Measurements from ENCODE around the gene EIPR1. TPM values are rescaled to one million over a fixed set of nuclear protein-coding genes. Genes with fewer than 3 reads are reported as not detected.

EIPR1 gene
- total and polyA plus RNA-seq, 9 donors: 16.9 to 22.8 (median 18.7) TPM

- Histone ChIP-seq H3K9me3 (replicated peaks; ENCODE audit: control insufficient read depth, low read depth, low read length) (no peaks in the 10 kb centered on the region), H3K4me3 (ENCODE audit: low read length) (no peak overlapping the region), H3K27me3 (ENCODE audit: control insufficient read depth, insufficient read depth, low read length) (no peaks in the 10 kb centered on the region), H3K36me3 (ENCODE audit: control insufficient read depth, insufficient read depth, low read length) (peaks cover 4% of the 10 kb centered on the region), H3K4me1 (ENCODE audit: control insufficient read depth, insufficient read depth, low read length) (no peaks in the 10 kb centered on the region), H3K27ac (ENCODE audit: low read length) (no peak overlapping the region)
- peak; percentile 8 for DNase-seq
- 75% methylated on average over 3 of the region's 6 CpGs for WGBS (ENCODE audit: insufficient coverage)
Measured at GRCh38 chr2:3344897-3345296, 32.7 kb downstream of the EIPR1 start.

GRCh38 chr2:3343012-3343411 lies 34.6 kb downstream of the EIPR1 start:
- WGBS (ENCODE audit: insufficient coverage): no CpG with 5 or more reads among the region's 11 CpGs
- H3K27me3 ChIP-seq (ENCODE audit: control insufficient read depth, insufficient read depth, low read length): no peaks in the 10 kb centered on the region
- DNase-seq: no peak

GRCh38 chr2:3342324-3342723 lies 35.3 kb downstream of the EIPR1 start:
- no peaks in the 10 kb centered on the region for H3K4me1 ChIP-seq (ENCODE audit: control insufficient read depth, insufficient read depth, low read length)
- no peaks in the 10 kb centered on the region for H3K9me3 ChIP-seq (replicated peaks; ENCODE audit: control insufficient read depth, low read depth, low read length)
- no peak overlapping the region for H3K27ac ChIP-seq (ENCODE audit: low read length)
- H3K36me3 ChIP-seq (ENCODE audit: control insufficient read depth, insufficient read depth, low read length): peaks cover 8% of the 10 kb centered on the region
- WGBS (ENCODE audit: insufficient coverage): 89% methylated on average over 6 of the region's 9 CpGs
- H3K27me3 ChIP-seq (ENCODE audit: control insufficient read depth, insufficient read depth, low read length): no peaks in the 10 kb centered on the region
- DNase-seq: no peak
- H3K4me3 ChIP-seq (ENCODE audit: low read length): no peak overlapping the region

More at GRCh38 chr2:3343012-3343411, 34.6 kb downstream of the EIPR1 start:
- H3K9me3 ChIP-seq (replicated peaks; ENCODE audit: control insufficient read depth, low read depth, low read length): no peaks in the 10 kb centered on the region
- no peak overlapping the region for H3K4me3 ChIP-seq (ENCODE audit: low read length)
- H3K36me3 ChIP-seq (ENCODE audit: control insufficient read depth, insufficient read depth, low read length): peaks cover 4% of the 10 kb centered on the region
- H3K27ac ChIP-seq (ENCODE audit: low read length): no peak overlapping the region
- no peaks in the 10 kb centered on the region for H3K4me1 ChIP-seq (ENCODE audit: control insufficient read depth, insufficient read depth, low read length)

GRCh38 chr2:3341336-3341735 lies 36.3 kb downstream of the EIPR1 start:
- no peak overlapping the region for H3K4me3 ChIP-seq (ENCODE audit: low read length)
- no peaks in the 10 kb centered on the region for H3K9me3 ChIP-seq (replicated peaks; ENCODE audit: control insufficient read depth, low read depth, low read length)
- H3K4me1 ChIP-seq (ENCODE audit: control insufficient read depth, insufficient read depth, low read length): no peaks in the 10 kb centered on the region
- WGBS (ENCODE audit: insufficient coverage): 89% methylated on average over 8 of the region's 8 CpGs
- no peak overlapping the region for H3K27ac ChIP-seq (ENCODE audit: low read length)
- H3K36me3 ChIP-seq (ENCODE audit: control insufficient read depth, insufficient read depth, low read length): peaks cover 6% of the 10 kb centered on the region
- no peak for DNase-seq
- H3K27me3 ChIP-seq (ENCODE audit: control insufficient read depth, insufficient read depth, low read length): no peaks in the 10 kb centered on the region

GRCh38 chr2:3340144-3340543 lies 37.5 kb downstream of the EIPR1 start:
- Histone ChIP-seq H3K27me3 (ENCODE audit: control insufficient read depth, insufficient read depth, low read length) (no peaks in the 10 kb centered on the region), H3K36me3 (ENCODE audit: control insufficient read depth, insufficient read depth, low read length) (peaks cover 6% of the 10 kb centered on the region), H3K27ac (ENCODE audit: low read length) (no peak overlapping the region), H3K9me3 (replicated peaks; ENCODE audit: control insufficient read depth, low read depth, low read length) (no peaks in the 10 kb centered on the region), H3K4me3 (ENCODE audit: low read length) (no peak overlapping the region), H3K4me1 (ENCODE audit: control insufficient read depth, insufficient read depth, low read length) (peaks cover 9% of the 10 kb centered on the region)
- DNase-seq: no peak
- 94% methylated on average over 4 of the region's 10 CpGs for WGBS (ENCODE audit: insufficient coverage)

- 89% methylated on average over 5 of the region's 10 CpGs for WGBS (ENCODE audit: insufficient coverage)
- H3K27me3 ChIP-seq (ENCODE audit: control insufficient read depth, insufficient read depth, low read length): no peaks in the 10 kb centered on the region
- H3K36me3 ChIP-seq (ENCODE audit: control insufficient read depth, insufficient read depth, low read length): peaks cover 6% of the 10 kb centered on the region
- no peak overlapping the region for H3K27ac ChIP-seq (ENCODE audit: low read length)
- no peaks in the 10 kb centered on the region for H3K9me3 ChIP-seq (replicated peaks; ENCODE audit: control insufficient read depth, low read depth, low read length)
- no peak overlapping the region for H3K4me3 ChIP-seq (ENCODE audit: low read length)
- no peak for DNase-seq
- H3K4me1 ChIP-seq (ENCODE audit: control insufficient read depth, insufficient read depth, low read length): peaks cover 17% of the 10 kb centered on the region
Measured at GRCh38 chr2:3338340-3338739, 39.3 kb downstream of the EIPR1 start.

GRCh38 chr2:3336844-3337243 lies 40.8 kb downstream of the EIPR1 start:
- no CpG with 5 or more reads among the region's 2 CpGs for WGBS (ENCODE audit: insufficient coverage)
- H3K4me1 ChIP-seq (ENCODE audit: control insufficient read depth, insufficient read depth, low read length): peaks cover 17% of the 10 kb centered on the region
- peaks cover 6% of the 10 kb centered on the region for H3K36me3 ChIP-seq (ENCODE audit: control insufficient read depth, insufficient read depth, low read length)
- no peaks in the 10 kb centered on the region for H3K9me3 ChIP-seq (replicated peaks; ENCODE audit: control insufficient read depth, low read depth, low read length)
- DNase-seq: no peak
- no peaks in the 10 kb centered on the region for H3K27me3 ChIP-seq (ENCODE audit: control insufficient read depth, insufficient read depth, low read length)
- H3K27ac ChIP-seq (ENCODE audit: low read length): no peak overlapping the region
- H3K4me3 ChIP-seq (ENCODE audit: low read length): no peak overlapping the region

- DNase-seq: peak; percentile 97
- H3K36me3 ChIP-seq (ENCODE audit: control insufficient read depth, insufficient read depth, low read length): peaks cover 11% of the 10 kb centered on the region
- H3K27me3 ChIP-seq (ENCODE audit: control insufficient read depth, insufficient read depth, low read length): no peaks in the 10 kb centered on the region
- H3K9me3 ChIP-seq (replicated peaks; ENCODE audit: control insufficient read depth, low read depth, low read length): no peaks in the 10 kb centered on the region
- H3K4me1 ChIP-seq (ENCODE audit: control insufficient read depth, insufficient read depth, low read length): peaks cover 17% of the 10 kb centered on the region
- H3K27ac ChIP-seq (ENCODE audit: low read length): peak overlapping the region; percentile 91
- WGBS (ENCODE audit: insufficient coverage): 35% methylated on average over 19 of the region's 24 CpGs
- H3K4me3 ChIP-seq (ENCODE audit: low read length): no peak overlapping the region
Measured at GRCh38 chr2:3334392-3335345, 42.9 kb downstream of the EIPR1 start.

- DNase-seq: no peak
- Histone ChIP-seq H3K9me3 (replicated peaks; ENCODE audit: control insufficient read depth, low read depth, low read length) (no peaks in the 10 kb centered on the region), H3K36me3 (ENCODE audit: control insufficient read depth, insufficient read depth, low read length) (peaks cover 5% of the 10 kb centered on the region), H3K27me3 (ENCODE audit: control insufficient read depth, insufficient read depth, low read length) (no peaks in the 10 kb centered on the region), H3K27ac (ENCODE audit: low read length) (no peak overlapping the region), H3K4me1 (ENCODE audit: control insufficient read depth, insufficient read depth, low read length) (peaks cover 17% of the 10 kb centered on the region), H3K4me3 (ENCODE audit: low read length) (no peak overlapping the region)
- WGBS (ENCODE audit: insufficient coverage): 89% methylated on average over 4 of the region's 8 CpGs
Measured at GRCh38 chr2:3332133-3332532, 45.5 kb downstream of the EIPR1 start.

GRCh38 chr2:3329491-3329890 lies 48.1 kb downstream of the EIPR1 start:
- Histone ChIP-seq H3K27me3 (ENCODE audit: control insufficient read depth, insufficient read depth, low read length) (no peaks in the 10 kb centered on the region), H3K27ac (ENCODE audit: low read length) (no peak overlapping the region), H3K4me1 (ENCODE audit: control insufficient read depth, insufficient read depth, low read length) (peaks cover 3% of the 10 kb centered on the region), H3K9me3 (replicated peaks; ENCODE audit: control insufficient read depth, low read depth, low read length) (no peaks in the 10 kb centered on the region), H3K4me3 (ENCODE audit: low read length) (no peak overlapping the region), H3K36me3 (ENCODE audit: control insufficient read depth, insufficient read depth, low read length) (peaks cover 5% of the 10 kb centered on the region)
- no peak for DNase-seq
- 98% methylated on average over 5 of the region's 5 CpGs for WGBS (ENCODE audit: insufficient coverage)

Data from muscle of leg (tissue), 11 donors.